HCT116 (cell line): Measurements from ENCODE around the gene PKM. TPM values are rescaled to one million over a fixed set of nuclear protein-coding genes. Genes with fewer than 3 reads are reported as not detected.

Experiments used
- ATAC-seq: fragments of 200-7000 bp; cut with Tn5 transposase; 2 replicates; pipeline ENCODE4 v1.9.1; 2020; ENCODE audit warnings: mild to moderate bottlenecking, moderate library complexity
- BruUV-seq: library from RNA; stranded (reverse); fragments of 400-500 nt; replicated peaks from 2 replicates; lab custom pipeline; 2021; lab: Mats Ljungman, UMichigan
- CTCF ChIA-PET: fragments of 300-600 bp; sonication (Branson Sonifier 250); formaldehyde crosslinking; loops from one replicate; lab custom pipeline; 2021; ENCODE audit warnings: antibody characterized with exemption; lab: Charles Lee
- POLR2A ChIA-PET: fragments of 300-600, 350-600 bp; sonication (Branson Sonifier 250); formaldehyde crosslinking; loops from one replicate; lab custom pipeline; 2021; ENCODE audit warnings: antibody characterized with exemption; lab: Charles Lee
- RAD21 ChIA-PET, 2 experiments: fragments of 300-600 bp; sonication (Branson Sonifier 250); formaldehyde crosslinking; loops; one replicate each; lab custom pipeline; 2023; ENCODE audit warnings: low total read pairs in 2 of 2; ENCODE audit not compliant: uncharacterized antibody in 2 of 2, unreplicated experiment in 2 of 2, low non-redundant PET in 1 of 2; lab: Charles Lee
- DNase-seq: peaks from one replicate; pipeline ENCODE4 v3.0.0-alpha.2; 2010; ENCODE audit warnings: low read depth, low spot score
- H2AFZ ChIP-seq: fragments of 200-600 bp; shearing (Covaris generic), sonication (generic); 2 replicates; pipeline ENCODE4 v1.6.1; 2017; ENCODE audit warnings: low read depth, mixed run types, mixed read lengths, antibody characterized with exemption, low read length; ENCODE audit not compliant: poor library complexity, severe bottlenecking
- H3K27ac ChIP-seq: 2 replicates; pipeline ENCODE4 v1.5.1; 2012; ENCODE audit warnings: low read depth, low read length
- H3K27me3 ChIP-seq: fragments of 200-600 bp; sonication (generic); 2 replicates; pipeline ENCODE4 v1.6.1; 2016; ENCODE audit warnings: mixed run types, low read length, mixed read lengths; ENCODE audit not compliant: insufficient read depth
- H3K36me3 ChIP-seq, 2 experiments: fragments of 200-500 bp in 1 of 2; fragments of 200-600 bp in 1 of 2; sonication (Bioruptor generic) in 1 of 2; sonication (generic) in 1 of 2; 2 replicates each; pipeline versions ENCODE4 v1.5.1 to v1.6.1; 2014 to 2016; ENCODE audit warnings: low read length in 2 of 2, inconsistent platforms in 1 of 2, mixed read lengths in 1 of 2, mixed run types in 1 of 2; ENCODE audit not compliant: insufficient read depth in 2 of 2, control insufficient read depth in 1 of 2
- H3K4me1 ChIP-seq, 2 experiments: fragments of 200-600 bp in 1 of 2; sonication (generic) in 1 of 2; 2 replicates each; pipeline versions ENCODE4 v1.5.1 to v1.6.1; 2012 to 2017; ENCODE audit warnings: low read length in 2 of 2, inconsistent platforms in 1 of 2, mild to moderate bottlenecking in 1 of 2, mixed read lengths in 1 of 2, mixed run types in 1 of 2, moderate library complexity in 1 of 2; ENCODE audit not compliant: insufficient read depth in 2 of 2, control insufficient read depth in 1 of 2
- H3K4me2 ChIP-seq: fragments of 200-600 bp; sonication (generic); 2 replicates; pipeline ENCODE4 v1.6.1; 2017; ENCODE audit warnings: mixed run types, low read length, mixed read lengths
- H3K4me3 ChIP-seq, 2 experiments: fragments of 200-600 bp in 1 of 2; sonication (generic) in 1 of 2; replicated peaks in 1 of 2; 2 replicates each; pipeline ENCODE4 v1.5.1; 2011 to 2016; ENCODE audit warnings: low read length in 2 of 2, control low read depth in 1 of 2, low read depth in 1 of 2, mild to moderate bottlenecking in 1 of 2, mixed read lengths in 1 of 2, mixed run types in 1 of 2
- H3K79me2 ChIP-seq: fragments of 200-600 bp; sonication (generic); 2 replicates; pipeline ENCODE4 v1.6.1; 2017; ENCODE audit warnings: mild to moderate bottlenecking, mixed run types, low read length, moderate library complexity, mixed read lengths; ENCODE audit not compliant: insufficient read depth
- H3K9ac ChIP-seq: fragments of 200-600 bp; sonication (generic); 2 replicates; pipeline ENCODE4 v1.6.1; 2016; ENCODE audit warnings: low read length, mixed read lengths
- H3K9me2 ChIP-seq: fragments of 200-600 bp; sonication (generic), shearing (Covaris generic); 2 replicates; pipeline ENCODE4 v1.6.1; 2017; ENCODE audit warnings: mixed run types, mild to moderate bottlenecking, moderate library complexity; ENCODE audit not compliant: insufficient read depth
- H3K9me3 ChIP-seq, 2 experiments: fragments of 200-500 bp in 1 of 2; fragments of 200-600 bp in 1 of 2; sonication (Bioruptor generic) in 1 of 2; sonication (generic) in 1 of 2; 2 replicates each; pipeline ENCODE4 v1.6.1; 2014 to 2017; ENCODE audit warnings: low read length in 2 of 2, mixed read lengths in 2 of 2, inconsistent platforms in 1 of 2, low read depth in 1 of 2, mild to moderate bottlenecking in 1 of 2, mixed run types in 1 of 2, moderate library complexity in 1 of 2; ENCODE audit not compliant: control insufficient read depth in 1 of 2, insufficient read depth in 1 of 2
- H4K20me1 ChIP-seq: fragments of 200-600 bp; sonication (generic), shearing (Covaris generic); 2 replicates; pipeline ENCODE4 v1.6.1; 2017; ENCODE audit warnings: mixed run types, mild to moderate bottlenecking, moderate library complexity; ENCODE audit not compliant: insufficient read depth
- EGR1 ChIP-seq: IDR thresholded peaks from 2 replicates; pipeline ENCODE4 v1.6.1; 2012; ENCODE audit warnings: low read depth
- FOSL1 ChIP-seq: IDR thresholded peaks from 2 replicates; pipeline ENCODE4 v1.6.1; 2012; ENCODE audit warnings: low read depth
- JUND ChIP-seq: IDR thresholded peaks from 2 replicates; pipeline ENCODE4 v1.6.1; 2012
- POLR2A ChIP-seq: IDR thresholded peaks from 2 replicates; pipeline ENCODE4 v1.7.0; 2011; ENCODE audit warnings: borderline replicate concordance; ENCODE audit not compliant: insufficient read depth, insufficient read length; ENCODE audit errors: extremely low read depth
- POLR2AphosphoS5 ChIP-seq: IDR thresholded peaks from 2 replicates; pipeline ENCODE4 v1.6.1; 2011; ENCODE audit warnings: mild to moderate bottlenecking, low read depth, low read length, moderate library complexity
- RAD21 ChIP-seq: IDR thresholded peaks from 2 replicates; pipeline ENCODE4 v1.6.1; 2012; ENCODE audit warnings: low read depth, mild to moderate bottlenecking
- SIN3A ChIP-seq: IDR thresholded peaks from 2 replicates; pipeline ENCODE4 v1.6.1; 2012; ENCODE audit warnings: low read depth
- SP1 ChIP-seq: IDR thresholded peaks from 2 replicates; pipeline ENCODE4 v1.6.1; 2012; ENCODE audit warnings: low read depth
- SRF ChIP-seq: IDR thresholded peaks from 2 replicates; pipeline ENCODE4 v1.6.1; 2012; ENCODE audit warnings: low read depth
- YY1 ChIP-seq: IDR thresholded peaks from 2 replicates; pipeline ENCODE4 v1.6.1; 2011; ENCODE audit warnings: low read length, low read depth, moderate library complexity, mild to moderate bottlenecking; ENCODE audit not compliant: insufficient replicate concordance; ENCODE audit errors: extremely low read depth
- ZNF274 ChIP-seq: fragments of 200-500 bp; sonication (Bioruptor generic); IDR thresholded peaks from 2 replicates; pipeline ENCODE4 v1.6.1; 2014; ENCODE audit warnings: mild to moderate bottlenecking, low read depth, low read length, inconsistent platforms
- intact Hi-C: fragments of 100-400 bp; cut with micrococcal nuclease; formaldehyde crosslinking; loops from 2 replicates; pipeline ENCODE4 v1.10.0; 2022
- total RNA-seq: library from RNA; stranded (reverse); gene quantifications from one replicate; pipeline ENCODE4 v1.2.1, GENCODE V29; 2021; ENCODE audit not compliant: unreplicated experiment
- TF ChIP-seq, protein P1 (sequence below): IDR thresholded peaks from 2 replicates; pipeline ENCODE4 v1.6.1; 2011; ENCODE audit warnings: mild to moderate bottlenecking, low read length, moderate library complexity; ENCODE audit not compliant: insufficient replicate concordance; ENCODE audit errors: extremely low read depth
- TF ChIP-seq, protein P2 (sequence below): IDR thresholded peaks from 2 replicates; pipeline ENCODE4 v1.6.1; 2012

The PKM gene
- total RNA-seq, 1 experiment from 2014 or later, result 1,664 TPM

- no peak overlapping the region for H3K4me3 ChIP-seq
- TF ChIP-seq POLR2A (no peak), EGR1 (no peak), JUND (no peak), SIN3A (no peak), POLR2AphosphoS5 (no peak)
- TF ChIP-seq, protein P1, sequence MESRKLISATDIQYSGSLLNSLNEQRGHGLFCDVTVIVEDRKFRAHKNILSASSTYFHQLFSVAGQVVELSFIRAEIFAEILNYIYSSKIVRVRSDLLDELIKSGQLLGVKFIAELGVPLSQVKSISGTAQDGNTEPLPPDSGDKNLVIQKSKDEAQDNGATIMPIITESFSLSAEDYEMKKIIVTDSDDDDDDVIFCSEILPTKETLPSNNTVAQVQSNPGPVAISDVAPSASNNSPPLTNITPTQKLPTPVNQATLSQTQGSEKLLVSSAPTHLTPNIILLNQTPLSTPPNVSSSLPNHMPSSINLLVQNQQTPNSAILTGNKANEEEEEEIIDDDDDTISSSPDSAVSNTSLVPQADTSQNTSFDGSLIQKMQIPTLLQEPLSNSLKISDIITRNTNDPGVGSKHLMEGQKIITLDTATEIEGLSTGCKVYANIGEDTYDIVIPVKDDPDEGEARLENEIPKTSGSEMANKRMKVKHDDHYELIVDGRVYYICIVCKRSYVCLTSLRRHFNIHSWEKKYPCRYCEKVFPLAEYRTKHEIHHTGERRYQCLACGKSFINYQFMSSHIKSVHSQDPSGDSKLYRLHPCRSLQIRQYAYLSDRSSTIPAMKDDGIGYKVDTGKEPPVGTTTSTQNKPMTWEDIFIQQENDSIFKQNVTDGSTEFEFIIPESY, result no peak
- ChIA-PET RAD21 (no interaction called here), POLR2A (interaction anchor here (0.7 to 4.9 kb wide), 4 partner anchors 8 to 1123 kb away, joined by 3 to 48 read pairs (median 6); partner anchors contain the start of gene PKM), CTCF (no interaction called here)
- intact Hi-C loops, result loop anchor here (10.0 kb wide), 1 partner anchor 235 kb away; the partner anchor contains the start of gene ARIH1
- no peaks in the 10 kb centered on the region for H3K9me3 ChIP-seq
- no TSS peak for BruUV-seq
- peaks cover 10% of the 10 kb centered on the region for H3K79me2 ChIP-seq
- H3K36me3 ChIP-seq, result peaks cover 12 to 19% of the 10 kb centered on the region in 2 experiments
- ATAC-seq (no peak), DNase-seq (no peak)
- no peaks in the 10 kb centered on the region for H4K20me1 ChIP-seq
- no peaks in the 10 kb centered on the region for H3K27me3 ChIP-seq
- no peak overlapping the region for H2AFZ ChIP-seq
- H3K9ac ChIP-seq, result no peak overlapping the region
- H3K9me2 ChIP-seq, result no peaks in the 10 kb centered on the region
- H3K4me2 ChIP-seq, result no peak overlapping the region
- peaks cover 23 to 36% of the 10 kb centered on the region in 2 experiments for H3K4me1 ChIP-seq
- H3K27ac ChIP-seq, result no peak overlapping the region
These were observed 8.7 kb upstream of the PKM start for GRCh38 chr15:72239652-72240051.

DNA sequence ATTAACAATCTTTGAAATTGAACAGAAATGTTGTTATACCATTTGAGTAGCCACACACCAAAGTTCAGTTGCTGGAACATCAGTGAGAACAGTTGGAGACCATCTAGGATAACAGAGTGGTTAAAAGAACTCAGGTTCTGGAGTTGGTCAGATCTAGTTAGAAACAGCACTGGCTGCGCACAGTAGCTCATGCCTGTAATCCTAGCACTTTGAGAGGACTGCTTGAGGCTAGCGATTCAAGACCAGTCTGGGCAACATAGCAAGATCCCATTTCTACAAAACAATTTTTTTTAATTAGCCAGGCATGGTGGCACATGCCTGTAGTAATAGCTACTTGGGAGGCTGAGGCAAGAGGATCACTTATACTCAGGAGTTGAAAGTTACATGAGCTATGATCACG lies 7.6 kb upstream of the PKM start:
- Histone ChIP-seq H3K4me3 (no peak overlapping the region), H3K27me3 (no peaks in the 10 kb centered on the region), H4K20me1 (no peaks in the 10 kb centered on the region), H3K4me1 (peaks cover 23 to 37% of the 10 kb centered on the region in 2 experiments), H3K9me2 (no peaks in the 10 kb centered on the region), H3K36me3 (peaks cover 12 to 19% of the 10 kb centered on the region in 2 experiments), H2AFZ (no peak overlapping the region), H3K79me2 (peaks cover 10% of the 10 kb centered on the region), H3K4me2 (peak overlapping the region; percentile 73; the same call in 1 of the 2 replicates), H3K9ac (no peak overlapping the region), H3K9me3 (no peaks in the 10 kb centered on the region), H3K27ac (peak overlapping the region; percentile 93; the same call in 1 of the 2 replicates)
- intact Hi-C loops, result loop anchor here (10.0 kb wide), 1 partner anchor 236 kb away; the partner anchor contains the start of gene ARIH1
- ATAC-seq (no peak), DNase-seq (no peak)
- POLR2A ChIA-PET, result interaction anchor here (0.8 to 4.9 kb wide), 3 partner anchors 9 to 39 kb away, joined by 3 to 48 read pairs (median 4); no protein-coding TSS in a partner anchor
- RAD21 ChIA-PET, result no interaction called here
- CTCF ChIA-PET, result interaction anchor here (0.8 to 2.4 kb wide), 2 partner anchors 12 to 38 kb away, joined by 3 to 6 read pairs; no protein-coding TSS in a partner anchor
- no TSS peak for BruUV-seq
- TF ChIP-seq RAD21 (no peak), YY1 (no peak), ZNF274 (no peak), SRF (no peak), POLR2AphosphoS5 (no peak), SP1 (no peak), FOSL1 (no peak)
- TF ChIP-seq, protein P2, sequence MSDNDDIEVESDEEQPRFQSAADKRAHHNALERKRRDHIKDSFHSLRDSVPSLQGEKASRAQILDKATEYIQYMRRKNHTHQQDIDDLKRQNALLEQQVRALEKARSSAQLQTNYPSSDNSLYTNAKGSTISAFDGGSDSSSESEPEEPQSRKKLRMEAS, result no peak
- TF ChIP-seq, protein P1, result no peak
